HG03280 (cell line): Measurements from ENCODE around the gene SLIT3.

Experiments
- ATAC-seq: cut with Tn5 transposase; IDR thresholded peaks from one replicate; pipeline ENCODE4 v1.9.1; 2021; ENCODE audit warnings: mild to moderate bottlenecking, moderate library complexity; ENCODE audit not compliant: unreplicated experiment

Gene SLIT3

GRCh38 chr5:169178754-169179153 is 122.2 kb downstream of the SLIT3 start:
- no peak for ATAC-seq

GRCh38 chr5:169178274-169178673 is 122.7 kb downstream of the SLIT3 start:
- ATAC-seq = no peak

GRCh38 chr5:169176709-169177694 is 123.9 kb downstream of the SLIT3 start:
- ATAC-seq = no peak

- ATAC-seq = no peak
These were observed 125.2 kb downstream of the SLIT3 start for GRCh38 chr5:169175733-169176132.

GRCh38 chr5:169174923-169175322 is 126.0 kb downstream of the SLIT3 start:
- ATAC-seq = no peak

- no peak for ATAC-seq
These were observed 127.6 kb downstream of the SLIT3 start for GRCh38 chr5:169173372-169173771.

- ATAC-seq = no peak
These were observed 129.4 kb downstream of the SLIT3 start for GRCh38 chr5:169171515-169171914.

- no peak for ATAC-seq
These were observed 131.2 kb downstream of the SLIT3 start for GRCh38 chr5:169169783-169170182.

GRCh38 chr5:169168280-169168679 is 132.7 kb downstream of the SLIT3 start:
- ATAC-seq = no peak

GRCh38 chr5:169166078-169166477 is 134.9 kb downstream of the SLIT3 start:
- ATAC-seq = no peak

- ATAC-seq = no peak
These were observed 135.9 kb downstream of the SLIT3 start for GRCh38 chr5:169165052-169165451.

- ATAC-seq = no peak
These were observed 136.4 kb downstream of the SLIT3 start for GRCh38 chr5:169164481-169164925.

GRCh38 chr5:169162407-169162806 is 138.5 kb downstream of the SLIT3 start:
- ATAC-seq = no peak

GRCh38 chr5:169161022-169161680 is 139.8 kb downstream of the SLIT3 start:
- no peak for ATAC-seq

- no peak for ATAC-seq
These were observed 140.5 kb downstream of the SLIT3 start for GRCh38 chr5:169160405-169160901.

- ATAC-seq = no peak
These were observed 142.2 kb downstream of the SLIT3 start for GRCh38 chr5:169158764-169159163.

GRCh38 chr5:169157064-169157463 is 143.9 kb downstream of the SLIT3 start:
- ATAC-seq = no peak

GRCh38 chr5:169154679-169155078 is 146.3 kb downstream of the SLIT3 start:
- no peak for ATAC-seq

- no peak for ATAC-seq
These were observed 147.5 kb downstream of the SLIT3 start for GRCh38 chr5:169153405-169153804.

- no peak for ATAC-seq
These were observed 148.0 kb downstream of the SLIT3 start for GRCh38 chr5:169152946-169153345.

GRCh38 chr5:169152453-169152852 is 148.5 kb downstream of the SLIT3 start:
- ATAC-seq = no peak
